GM21529 (cell line): ENCODE data around the gene KCNAB2.

ENCODE experiments used
- ATAC-seq: cut with Tn5 transposase; IDR thresholded peaks from one replicate; pipeline ENCODE4 v1.9.1; 2021; ENCODE audit not compliant: unreplicated experiment

KCNAB2 gene

GRCh38 chr1:6094801-6095505 is 49.3 kb downstream of the KCNAB2 start:
- ATAC-seq = no peak

GRCh38 chr1:6095511-6096242 is 50.0 kb downstream of the KCNAB2 start:
- no peak for ATAC-seq

- no peak for ATAC-seq
Measured at GRCh38 chr1:6096243-6097116, 50.8 kb downstream of the KCNAB2 start.

- no peak for ATAC-seq
Measured at GRCh38 chr1:6097117-6097595, 51.5 kb downstream of the KCNAB2 start.

- ATAC-seq = no peak
Measured at GRCh38 chr1:6097824-6098223, 52.1 kb downstream of the KCNAB2 start.

- no peak for ATAC-seq
Measured at GRCh38 chr1:6098303-6099215, 52.9 kb downstream of the KCNAB2 start.

GRCh38 chr1:6099297-6099696 is 53.6 kb downstream of the KCNAB2 start:
- ATAC-seq = no peak

- no peak for ATAC-seq
Measured at GRCh38 chr1:6099787-6100765, 54.4 kb downstream of the KCNAB2 start.

GRCh38 chr1:6100861-6101783 is 55.4 kb downstream of the KCNAB2 start:
- ATAC-seq = no peak

GRCh38 chr1:6101826-6102531 is 56.3 kb downstream of the KCNAB2 start:
- no peak for ATAC-seq

- no peak for ATAC-seq
Measured at GRCh38 chr1:6102532-6102845, 56.8 kb downstream of the KCNAB2 start.

GRCh38 chr1:6103111-6103853 is 57.6 kb downstream of the KCNAB2 start:
- ATAC-seq = no peak

- ATAC-seq = no peak
Measured at GRCh38 chr1:6103854-6104530, 58.3 kb downstream of the KCNAB2 start.

- ATAC-seq = no peak
Measured at GRCh38 chr1:6104631-6105030, 58.9 kb downstream of the KCNAB2 start.

GRCh38 chr1:6105218-6105679 is 59.6 kb downstream of the KCNAB2 start:
- ATAC-seq = no peak

GRCh38 chr1:6105763-6106162 is 60.1 kb downstream of the KCNAB2 start:
- ATAC-seq = no peak
